Activated CD4-positive, alpha-beta T cell treated with anti-CD3 and anti-CD28 coated beads, Interleukin-2, amount 50 U/mL, for 1 hour (primary cell): Measurements from ENCODE around the gene KCNMA1.
A peak's percentile ranks its signal among the peaks of the same experiment; 100 is the strongest.
"Not testable (repeated sequence)": the region's sequence is repeated elsewhere in the genome, so short reads cannot be mapped to it uniquely, and the experiment has no call there.

Experiments used
- DNase-seq: peaks from one replicate; pipeline ENCODE4 v3.0.0-alpha.2; 2020

The KCNMA1 gene

DNA sequence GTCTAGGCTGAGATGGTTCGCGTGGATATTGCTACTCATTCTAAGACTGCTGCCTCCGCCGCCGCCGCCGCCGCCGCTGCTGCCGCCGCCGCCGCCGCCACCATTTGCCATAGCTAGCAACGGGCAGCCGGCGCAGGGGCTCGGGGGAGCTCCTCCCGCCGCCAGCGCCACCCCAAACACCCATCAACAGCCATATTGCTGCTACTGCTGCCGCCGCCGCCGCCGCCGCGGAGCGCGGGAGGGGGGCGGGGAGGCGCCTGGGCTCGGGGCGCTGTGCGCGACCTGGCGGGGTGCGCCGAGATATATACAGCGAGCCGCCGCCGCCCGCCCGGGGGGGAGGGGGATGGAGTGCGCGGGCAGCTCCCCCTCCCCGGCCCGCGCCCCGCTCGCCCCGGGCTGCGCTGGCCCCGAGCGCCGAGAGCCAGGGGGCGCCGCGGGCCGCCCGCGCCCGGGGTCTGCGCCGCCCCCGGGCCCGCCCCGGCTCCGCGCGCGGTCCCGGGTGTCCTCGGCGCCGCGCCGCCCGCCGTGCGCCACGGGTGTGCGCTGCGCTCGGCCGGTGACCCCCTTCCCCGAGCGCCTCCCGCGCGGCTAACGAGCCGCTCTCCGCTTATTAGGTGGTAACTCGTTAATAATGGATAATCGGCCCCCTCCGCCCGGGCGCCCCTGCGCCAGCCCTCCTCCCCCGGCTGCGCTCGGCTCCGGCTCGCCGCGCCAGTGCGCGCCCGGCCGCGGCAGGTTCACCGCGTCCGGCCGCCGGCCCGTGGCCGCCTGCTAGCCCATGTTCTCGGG, at the start of gene KCNMA1:
Gene KCNMA1 (minus strand): TSS at position 277 of the 789 bp plus-strand sequence.
- DNase-seq, result no peak

DNA sequence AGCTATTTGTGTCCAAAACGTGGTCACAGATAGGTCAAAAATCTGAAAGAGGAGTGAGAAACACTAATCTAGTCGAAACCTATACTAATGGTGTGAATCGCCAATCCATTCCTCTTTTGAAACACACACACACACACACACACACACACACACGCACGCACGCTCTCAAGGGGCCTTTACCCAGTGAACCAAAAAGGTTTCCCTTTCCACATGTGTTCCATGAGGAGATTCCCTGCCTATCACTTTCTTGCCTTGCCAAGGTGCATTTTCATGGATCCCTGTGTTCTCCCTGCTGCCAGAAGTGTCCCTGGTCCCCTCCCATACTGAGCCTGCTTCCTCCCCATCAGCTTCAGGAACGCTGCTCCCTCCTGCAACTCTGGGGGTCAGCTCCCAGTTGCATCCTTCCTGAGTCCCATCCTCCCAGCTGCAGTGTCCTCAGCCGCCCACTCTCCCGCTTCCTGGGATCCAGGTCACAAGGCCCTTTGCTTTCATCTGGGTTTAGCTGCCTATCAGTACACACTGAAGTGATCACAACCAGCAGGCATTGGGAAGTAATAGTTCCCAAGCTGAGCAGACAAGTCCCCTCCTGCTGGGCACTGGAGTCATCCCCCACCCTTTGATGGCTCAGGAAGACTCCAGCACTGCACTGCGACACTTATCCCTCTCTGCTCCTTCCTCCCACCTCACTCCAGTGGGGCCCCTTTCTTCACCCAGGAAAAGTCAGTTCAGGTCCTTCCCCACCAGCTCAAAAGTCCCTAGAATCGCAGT, 49.2 kb upstream of the KCNMA1 start:
- DNase-seq, result no peak

DNA sequence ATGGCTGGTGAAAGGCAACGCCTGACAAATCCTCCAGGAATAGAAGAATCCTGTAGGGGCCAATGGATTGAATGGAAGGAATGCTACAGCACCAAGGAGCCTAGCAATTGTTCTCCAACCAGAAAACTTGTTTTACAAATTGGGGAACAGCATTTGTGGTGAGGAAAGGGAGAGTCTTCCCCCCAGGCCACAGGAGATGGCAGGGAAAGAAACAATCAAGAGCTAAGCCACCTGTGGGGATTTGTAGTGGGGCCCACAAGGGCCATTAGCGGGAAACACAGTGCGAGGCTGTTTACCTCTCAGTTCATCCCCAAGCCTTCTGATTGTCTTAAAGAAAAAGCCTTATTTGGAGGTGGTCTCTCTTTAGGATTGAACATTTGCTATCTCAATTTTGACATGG, 48.5 kb upstream of the KCNMA1 start:
- no peak for DNase-seq

DNA sequence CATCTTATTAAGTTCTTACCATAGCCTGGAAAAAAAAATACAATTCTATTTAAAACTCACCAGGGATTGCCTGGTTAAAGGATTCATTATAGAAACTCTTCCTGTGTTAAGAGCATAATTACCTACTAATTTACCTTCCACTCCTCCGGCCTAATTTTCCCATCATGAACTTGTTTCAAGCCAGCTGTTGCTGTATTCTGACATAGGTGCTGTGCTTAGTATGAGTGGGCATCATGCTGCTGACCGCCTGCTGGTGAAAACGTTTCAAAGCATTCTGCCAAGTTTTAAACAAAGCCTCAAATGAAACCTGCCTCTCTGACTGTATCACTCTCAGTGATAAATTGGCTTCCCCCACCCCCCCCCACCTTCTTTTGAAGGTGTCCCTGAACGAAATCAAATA, 47.8 kb upstream of the KCNMA1 start:
- DNase-seq, result no peak

DNA sequence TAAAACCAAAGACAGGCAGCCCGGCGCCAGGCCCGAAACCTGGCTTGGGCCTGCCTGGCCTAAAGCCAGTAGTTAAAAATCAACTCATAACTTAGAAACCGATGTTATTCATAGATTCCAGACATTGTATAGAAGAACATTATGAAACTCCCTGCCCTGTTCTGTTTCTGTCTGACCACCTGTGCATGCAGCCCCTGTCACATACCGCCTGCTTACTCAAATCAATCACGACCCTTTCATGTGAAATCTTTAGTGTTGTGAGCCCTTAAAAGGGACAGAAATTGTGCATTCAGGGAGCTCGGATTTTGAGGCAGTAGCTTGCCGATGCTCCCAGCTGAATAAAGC, 45.5 kb upstream of the KCNMA1 start:
- not testable (repeated sequence) for DNase-seq

DNA sequence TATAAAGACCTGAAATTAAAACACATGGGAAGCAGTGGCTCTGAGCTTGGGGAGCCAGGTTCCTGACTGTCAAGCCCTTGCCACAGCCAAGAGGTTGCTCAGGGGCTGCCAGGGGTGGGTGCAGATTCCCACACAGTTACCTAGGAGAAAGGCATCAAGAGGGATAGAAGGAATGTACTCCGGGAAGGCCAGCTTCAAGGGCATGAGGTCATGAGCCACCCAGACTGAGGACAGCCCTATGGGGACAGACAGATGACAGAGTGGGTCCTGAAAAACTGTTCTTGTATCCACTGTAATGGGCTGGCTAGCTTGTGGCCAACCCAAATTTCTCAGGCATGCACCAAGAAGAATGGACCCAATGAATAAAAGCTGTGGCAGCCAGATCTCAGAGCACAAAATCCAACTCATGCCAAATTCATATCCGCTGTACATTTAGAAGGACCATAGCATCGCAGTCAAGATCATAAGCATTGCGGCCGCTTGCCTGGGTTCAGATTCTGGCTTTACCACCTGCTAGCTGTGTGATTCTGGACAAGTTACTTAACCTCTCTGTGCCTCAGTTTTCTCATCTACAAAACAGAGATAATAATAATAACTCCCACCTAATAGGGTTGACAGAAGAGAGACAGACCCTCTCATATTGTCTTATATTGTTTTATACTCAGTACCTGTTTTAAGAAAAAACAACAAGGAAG, 44.9 kb upstream of the KCNMA1 start:
- DNase-seq, result no peak

DNA sequence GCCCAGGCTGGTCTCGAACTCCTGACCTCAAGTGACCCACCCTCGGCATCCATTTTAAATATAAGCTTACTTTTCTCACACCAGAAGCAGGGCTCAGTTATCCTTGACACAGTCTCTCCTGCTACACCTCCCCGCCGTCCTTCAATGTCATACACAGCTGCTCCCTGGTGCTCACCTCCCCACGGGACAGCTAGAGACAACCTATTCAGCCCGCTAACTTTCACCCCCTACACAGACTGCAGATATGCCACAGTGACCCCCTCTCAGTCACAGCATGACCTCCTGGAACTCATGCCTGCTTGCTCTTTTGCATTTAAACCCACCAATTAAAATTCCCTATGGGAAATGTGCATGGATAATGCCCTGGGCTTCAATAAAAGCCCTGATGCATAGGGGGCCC, 44.2 kb upstream of the KCNMA1 start:
- DNase-seq, result no peak

DNA sequence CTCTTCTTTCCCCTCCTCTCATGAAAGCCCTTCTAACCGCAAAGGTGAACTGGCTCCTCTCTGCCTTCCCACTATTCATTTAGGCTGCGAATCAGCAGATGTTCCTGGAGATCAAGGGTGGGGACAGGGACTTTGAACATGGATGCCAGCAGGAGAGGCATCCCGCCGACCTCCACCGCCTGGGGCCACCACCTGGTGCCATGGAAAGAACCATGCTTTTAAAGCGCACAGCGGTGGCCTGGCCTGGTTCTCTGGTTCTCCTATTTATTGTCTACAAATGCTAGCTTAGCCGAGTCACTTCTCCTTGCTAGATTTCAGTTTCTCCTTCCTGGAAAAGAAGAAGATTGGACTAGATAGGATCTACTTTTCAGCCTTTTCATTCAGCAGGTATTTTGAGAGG, 43.2 kb upstream of the KCNMA1 start:
- peak; percentile 4 for DNase-seq

DNA sequence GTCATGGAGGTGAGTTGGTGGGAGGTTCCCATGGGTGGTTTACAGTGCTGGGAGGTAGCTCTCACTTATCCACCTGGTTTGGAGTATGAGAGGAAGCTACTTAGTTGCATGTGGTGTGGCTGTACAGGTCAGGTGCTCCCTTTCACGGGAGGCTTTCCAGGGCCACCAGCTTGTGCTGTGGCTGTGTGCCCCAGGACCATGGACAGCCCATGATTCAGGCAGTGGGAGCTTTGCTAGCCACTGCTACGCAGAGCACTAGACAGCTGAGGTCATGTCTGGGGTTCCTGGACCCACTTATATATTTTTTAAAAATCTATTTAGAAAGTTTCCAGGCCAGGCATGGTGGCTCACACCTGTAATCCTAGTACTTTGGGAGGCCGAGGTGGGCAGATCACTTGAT, 42.5 kb upstream of the KCNMA1 start:
- no peak for DNase-seq

DNA sequence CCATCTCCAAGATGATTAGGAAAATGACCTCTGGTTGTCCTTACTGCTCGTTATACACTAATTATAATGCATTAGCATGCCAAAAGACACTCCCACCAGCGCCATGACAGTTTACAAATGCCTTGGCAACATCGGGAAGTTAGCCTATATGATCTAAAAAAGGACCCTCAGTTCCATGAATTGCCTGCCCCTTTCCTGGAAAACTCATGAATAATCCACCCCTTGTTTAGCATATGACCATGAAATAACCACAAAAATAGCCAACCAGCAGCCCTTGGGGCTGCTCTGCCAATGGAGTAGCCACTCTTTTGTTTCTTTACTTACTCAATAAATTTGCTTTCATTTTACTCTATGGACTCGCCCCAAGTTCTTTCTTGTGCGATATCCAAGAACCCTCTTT, 41.6 kb upstream of the KCNMA1 start:
- no peak for DNase-seq

DNA sequence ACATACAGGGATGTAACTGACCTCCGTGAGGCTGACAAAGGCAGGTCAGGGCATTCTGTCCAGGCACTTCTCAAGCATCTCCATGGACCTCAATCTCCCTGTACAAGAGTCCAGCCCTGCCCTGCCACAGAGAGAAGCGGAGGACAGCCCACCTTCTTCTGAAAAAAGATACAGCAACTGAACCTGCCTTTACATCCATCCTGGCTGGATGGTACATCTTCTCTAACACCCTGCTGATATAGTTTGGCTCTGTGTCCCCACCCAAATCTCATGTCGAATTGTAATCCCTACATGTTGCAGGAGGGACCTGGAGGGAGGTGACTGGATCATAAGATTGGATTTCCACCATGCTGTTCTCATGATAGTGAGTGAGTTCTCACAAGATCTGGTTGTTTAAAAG, 40.5 kb upstream of the KCNMA1 start:
- DNase-seq, result no peak

DNA sequence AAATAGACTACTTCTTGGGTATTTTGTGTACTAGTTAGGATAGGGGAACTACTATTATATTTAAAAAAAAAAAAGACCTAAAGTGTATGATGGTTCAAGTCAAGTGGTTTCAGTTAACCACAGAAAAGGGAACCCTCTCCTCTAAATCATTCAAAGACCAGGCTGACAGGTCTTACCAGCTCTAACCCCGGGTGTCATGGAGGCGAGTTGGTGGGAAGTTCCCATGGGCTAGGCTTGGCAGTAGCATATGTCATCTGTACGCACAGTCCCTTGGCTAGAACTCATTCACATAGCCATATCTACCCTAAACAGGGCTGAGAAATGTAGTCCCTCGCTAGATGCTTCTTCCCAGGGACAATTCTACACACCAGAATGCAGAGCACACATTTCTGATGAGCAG, 37.7 kb upstream of the KCNMA1 start:
- no peak for DNase-seq

DNA sequence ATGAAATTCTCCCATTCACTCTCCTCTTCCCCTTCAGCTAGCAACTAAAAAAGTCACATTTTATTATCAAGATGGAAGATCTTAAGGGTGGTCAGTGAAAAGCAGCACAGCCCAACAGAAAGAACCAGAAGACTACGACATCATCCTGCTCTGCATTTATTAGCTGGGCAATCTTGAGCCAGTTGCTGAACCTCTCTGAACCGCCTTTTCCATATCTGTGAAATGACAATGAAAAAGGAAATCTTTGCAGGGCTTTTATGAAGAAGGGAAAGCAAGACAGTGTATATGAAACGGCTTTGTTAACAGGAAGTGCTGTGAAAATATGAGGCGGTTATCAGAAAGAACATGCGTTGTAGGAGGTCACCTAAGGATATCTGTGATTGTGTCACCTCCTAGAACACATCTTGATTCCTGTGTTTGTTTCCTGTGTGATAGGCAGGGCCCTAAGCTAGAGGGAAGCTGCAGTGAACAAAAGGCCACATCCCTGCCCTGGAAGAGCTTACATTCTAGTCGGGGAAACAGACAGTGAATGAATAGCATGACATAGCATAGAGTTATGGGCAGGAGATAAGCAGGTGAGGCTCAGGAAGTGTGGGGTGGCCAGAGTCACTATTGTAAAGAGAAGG, 36.0 kb upstream of the KCNMA1 start:
- DNase-seq, result no peak

DNA sequence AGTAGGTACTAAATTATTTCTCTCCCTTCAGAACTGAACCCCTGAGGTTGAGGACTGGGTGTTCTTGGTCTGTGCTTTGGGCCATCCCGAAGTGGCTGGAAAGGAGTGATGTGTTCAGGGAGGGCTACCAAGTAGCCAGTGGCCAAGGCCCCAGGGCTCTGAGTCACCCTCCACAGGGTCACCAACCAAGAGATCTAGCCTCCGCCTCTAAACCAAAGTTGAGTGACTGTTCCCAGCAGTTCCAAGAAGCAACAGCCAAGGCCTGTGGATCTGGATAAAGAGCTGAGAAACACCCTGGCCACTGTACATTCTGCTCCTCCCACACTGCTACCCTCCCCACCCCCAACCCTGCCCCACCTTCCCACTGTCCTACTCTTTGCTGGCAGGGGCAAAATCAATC, 35.5 kb upstream of the KCNMA1 start:
- no peak for DNase-seq

DNA sequence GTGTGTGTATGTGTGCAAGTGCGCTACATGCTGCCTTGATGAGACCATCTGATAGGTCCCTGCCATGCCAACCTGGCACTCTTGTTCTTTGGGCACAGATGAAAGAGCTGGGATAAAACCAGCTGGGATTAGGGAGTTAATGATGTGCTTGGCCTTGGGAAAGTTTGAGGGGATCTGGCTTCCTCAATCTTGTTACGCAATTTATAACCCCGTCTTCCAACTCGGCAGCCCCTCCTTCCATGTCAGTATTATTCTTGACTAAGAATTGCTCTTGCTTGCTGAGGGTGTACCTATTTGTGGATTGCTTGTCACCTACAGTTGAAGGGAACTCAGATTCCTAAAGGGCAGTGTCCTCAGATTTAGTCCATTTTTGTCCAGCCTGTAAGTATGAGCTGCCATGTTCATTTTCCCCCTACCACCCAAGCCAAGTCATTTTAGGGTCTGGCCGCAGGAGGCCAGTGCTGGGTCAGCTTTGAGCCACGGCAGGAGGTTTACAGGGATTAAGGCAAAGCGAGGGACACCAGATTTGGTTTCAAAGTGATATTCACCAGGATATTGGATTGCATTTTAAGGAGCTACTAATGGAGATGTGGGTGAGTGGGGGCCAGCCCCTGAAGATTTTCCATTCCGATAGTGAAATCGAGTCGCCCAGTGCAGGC, 34.1 kb upstream of the KCNMA1 start:
- no peak for DNase-seq

DNA sequence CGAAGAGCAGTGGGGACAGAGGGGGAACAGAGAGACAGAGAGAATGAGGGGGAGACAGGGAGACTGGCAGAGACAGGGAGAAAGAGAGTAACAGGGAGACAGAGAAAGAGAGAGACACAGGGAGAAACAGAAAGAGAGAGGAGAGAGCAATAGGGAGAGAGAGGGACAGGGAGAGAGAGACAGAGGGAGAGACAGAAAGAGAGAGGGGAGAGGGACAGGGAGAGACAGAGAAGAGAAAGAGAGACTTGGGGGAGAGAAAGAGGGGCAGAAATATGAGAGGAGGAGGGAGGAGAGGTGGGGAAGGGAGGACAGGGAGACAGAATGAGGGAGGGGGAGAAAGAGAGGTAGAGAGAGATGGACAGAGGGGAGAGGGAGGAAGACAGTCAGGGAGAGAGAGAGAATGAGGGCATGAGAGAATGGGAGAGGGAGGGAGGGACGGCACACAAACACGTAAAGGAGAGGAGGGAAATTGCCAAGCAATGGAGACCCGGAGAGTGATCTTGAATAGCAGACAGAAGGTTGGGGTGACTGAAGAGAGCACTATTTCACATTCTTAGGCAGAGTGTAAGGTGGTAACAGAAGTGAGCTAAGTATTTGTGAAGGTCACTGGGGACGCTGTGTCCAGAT, 33.3 kb upstream of the KCNMA1 start:
- no peak for DNase-seq

DNA sequence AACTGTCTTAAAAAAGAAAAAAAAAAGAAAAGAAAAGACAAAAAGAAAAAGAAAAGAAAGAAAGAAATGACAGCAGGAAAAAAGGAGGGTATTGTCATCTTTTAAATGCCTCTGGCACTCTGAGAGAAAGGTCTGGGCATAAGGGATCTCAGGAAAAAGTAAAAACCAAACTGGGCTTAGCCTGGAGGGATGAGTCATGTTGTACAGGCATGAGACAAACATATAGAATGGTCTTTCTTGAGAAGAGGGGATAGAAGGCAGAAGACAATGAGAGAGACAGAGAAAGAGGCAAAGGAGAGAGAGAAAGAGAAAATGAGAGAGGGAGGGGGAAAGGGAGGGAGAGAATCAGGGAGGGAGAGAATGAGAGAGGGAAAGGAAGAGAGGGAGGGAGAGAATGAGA, 32.3 kb upstream of the KCNMA1 start:
- DNase-seq, result no peak

DNA sequence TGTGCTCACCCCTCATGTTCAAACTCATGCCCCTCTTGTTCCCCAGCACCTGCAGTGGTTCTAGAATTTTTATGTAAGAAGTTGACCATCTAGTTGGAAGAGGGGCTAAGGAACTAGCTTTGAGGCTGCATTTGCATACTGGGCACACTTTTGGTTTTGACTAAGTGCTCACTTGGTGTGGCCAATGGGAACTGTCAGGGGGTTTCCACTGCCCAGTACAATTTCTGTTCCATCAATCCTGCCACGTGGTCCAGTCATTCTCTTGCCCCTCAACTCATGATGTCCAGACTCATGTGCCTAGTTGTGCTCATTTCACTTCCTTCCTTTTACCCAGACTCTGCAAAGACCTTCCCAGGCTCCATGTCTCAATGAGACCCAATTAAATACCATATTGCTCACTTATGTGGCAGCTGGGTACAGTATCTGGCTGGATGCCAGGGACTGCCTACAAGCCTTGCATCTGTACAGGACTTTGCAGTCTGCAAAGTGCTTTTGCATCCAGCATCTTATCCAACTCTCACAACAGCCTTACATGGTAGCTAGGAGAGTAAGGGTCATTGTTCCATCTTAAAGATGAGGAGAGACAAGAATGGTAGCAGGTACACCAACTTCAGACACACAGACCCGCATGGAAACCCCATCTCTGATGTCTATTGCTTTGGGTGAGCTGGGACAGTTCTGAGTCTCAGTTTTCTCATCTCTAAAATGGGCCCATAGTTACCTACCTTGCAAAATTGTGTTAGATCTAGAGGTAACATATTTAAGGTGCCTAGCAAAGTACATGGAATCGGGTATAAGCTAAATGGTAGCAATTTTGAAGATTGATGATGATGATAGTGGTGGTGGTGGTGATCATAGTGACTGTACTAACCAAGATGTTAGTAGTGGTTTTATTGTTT, 30.1 kb upstream of the KCNMA1 start:
- no peak for DNase-seq

DNA sequence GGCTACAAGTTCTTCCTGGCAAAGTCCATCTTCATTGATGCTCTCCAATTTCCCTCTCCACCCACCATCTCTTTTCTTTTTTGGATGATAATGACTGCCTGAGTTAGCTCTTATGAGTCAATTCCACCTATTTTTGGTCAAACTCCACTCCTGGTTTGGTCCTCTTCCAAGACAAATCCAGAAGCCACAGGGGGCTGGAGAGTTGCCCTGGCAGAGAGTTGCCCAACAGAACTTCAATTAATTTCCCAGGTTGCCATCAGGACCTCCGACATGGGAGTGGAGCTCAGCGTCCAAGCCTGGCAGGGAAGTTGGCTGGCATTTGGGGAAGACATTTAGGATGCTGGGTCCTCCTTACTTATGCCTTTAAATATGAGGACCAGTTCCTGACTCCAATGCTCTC, 29.2 kb upstream of the KCNMA1 start:
- DNase-seq, result no peak

DNA sequence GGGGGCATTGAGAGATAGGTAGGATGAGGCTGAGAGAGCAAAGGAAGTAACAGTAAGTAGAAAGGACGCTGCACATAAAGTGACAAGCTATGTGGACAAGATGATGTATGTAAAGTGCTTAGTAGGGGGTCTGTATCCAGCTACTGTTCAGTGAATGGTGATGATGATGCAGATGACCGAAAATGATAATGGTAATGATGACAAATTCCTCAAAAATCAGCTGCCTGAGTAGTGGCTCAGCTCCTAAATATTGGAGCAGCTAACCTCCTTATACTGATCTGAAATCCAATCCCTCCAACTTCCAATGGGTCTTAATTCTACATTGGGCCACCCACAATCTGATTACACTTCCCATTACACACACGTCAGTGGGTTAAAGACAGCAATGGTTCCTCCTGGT, 27.1 kb upstream of the KCNMA1 start:
- no peak for DNase-seq

DNA sequence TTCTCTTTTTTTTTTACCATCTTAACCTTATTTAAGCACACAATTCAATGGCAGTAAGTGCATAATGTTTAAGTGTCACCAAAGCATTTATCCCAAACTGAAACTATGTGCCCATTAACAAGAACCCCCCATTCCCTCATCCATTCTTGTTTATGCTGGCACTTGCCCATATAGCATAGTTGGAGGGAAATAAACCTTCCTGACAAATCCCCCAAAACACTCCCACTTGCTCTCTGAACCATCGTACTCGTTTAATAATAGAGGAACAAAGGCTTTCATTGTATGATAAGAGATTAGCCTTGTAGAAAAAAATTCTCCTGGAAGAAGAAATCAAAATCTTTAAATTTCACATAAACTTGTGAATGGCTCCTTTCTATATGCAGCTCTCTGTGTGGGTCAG, 26.4 kb upstream of the KCNMA1 start:
- DNase-seq, result no peak
